ENCODE data around the gene ZNF569.
"Not testable (repeated sequence)": the region's sequence is repeated elsewhere in the genome, so short reads cannot be mapped to it uniquely, and the experiment has no call there.

ZNF569 gene

DNA sequence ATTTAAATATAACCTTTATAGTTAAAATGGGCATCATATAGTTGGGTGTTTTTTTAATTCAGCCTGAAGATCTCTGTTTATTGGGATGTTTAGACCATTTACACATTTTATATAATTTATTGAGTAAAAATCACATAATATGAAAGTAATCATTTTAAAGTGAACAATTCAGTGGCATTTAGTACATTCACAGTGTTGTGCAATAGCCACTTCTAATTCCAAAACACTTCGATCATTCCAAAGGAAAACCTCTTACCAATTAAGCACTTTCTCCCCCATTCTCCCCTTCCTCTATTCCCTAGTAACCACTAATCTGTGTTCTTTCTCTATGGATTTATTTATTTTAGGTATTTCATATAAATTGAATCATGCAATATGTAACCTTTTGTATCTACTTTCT is 66.2 kb downstream of the ZNF569 start:
- DNase-seq (ENCODE audit: low read depth in 2 of 2), result no peak

DNA sequence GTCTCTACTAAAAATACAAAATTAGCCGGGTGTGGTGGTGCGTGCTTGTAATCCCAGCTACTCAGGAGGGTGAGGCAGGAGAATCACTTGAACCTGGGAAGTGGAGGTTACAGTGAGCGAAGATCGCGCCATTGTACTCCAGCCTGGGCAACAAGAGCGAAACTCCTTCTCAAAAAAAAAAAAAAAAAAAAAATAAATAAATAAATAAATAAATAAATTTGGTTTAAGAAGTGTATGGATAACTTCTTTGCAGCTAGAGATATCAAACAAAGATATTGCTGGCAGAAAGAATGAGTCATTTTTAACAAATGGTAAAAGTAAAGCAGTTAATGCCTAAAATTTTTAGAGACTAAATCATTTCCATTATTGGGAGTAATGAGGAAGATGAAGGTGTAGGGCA is 75.8 kb downstream of the ZNF569 start:
- not testable (repeated sequence) for DNase-seq (ENCODE audit: low read depth in 2 of 2)

DNA sequence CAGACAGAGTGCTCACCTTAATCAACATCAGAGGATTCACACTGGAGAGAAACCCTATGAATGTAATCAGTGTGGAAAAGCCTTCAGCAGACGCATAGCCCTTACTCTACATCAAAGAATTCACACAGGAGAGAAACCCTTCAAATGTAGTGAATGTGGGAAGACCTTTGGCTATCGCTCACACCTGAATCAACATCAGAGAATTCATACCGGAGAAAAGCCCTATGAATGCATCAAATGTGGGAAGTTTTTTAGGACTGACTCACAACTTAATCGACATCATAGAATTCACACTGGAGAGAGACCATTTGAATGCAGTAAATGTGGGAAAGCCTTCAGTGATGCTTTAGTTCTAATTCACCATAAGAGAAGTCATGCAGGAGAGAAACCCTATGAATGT is 78.0 kb downstream of the ZNF569 start:
- no peak for DNase-seq (ENCODE audit: low read depth in 2 of 2)

- DNase-seq (ENCODE audit: low read depth in 2 of 2), result peak; percentile 90 to 91
Observed at GRCh38 chr19:37370880-37371661, 96.2 kb downstream of the ZNF569 start, which contains the start of gene ZNF527. TSS of gene ZNF527 (plus strand) at chr19:37371099. CDS start at chr19:37374199, 3,100 bp downstream.

DNA sequence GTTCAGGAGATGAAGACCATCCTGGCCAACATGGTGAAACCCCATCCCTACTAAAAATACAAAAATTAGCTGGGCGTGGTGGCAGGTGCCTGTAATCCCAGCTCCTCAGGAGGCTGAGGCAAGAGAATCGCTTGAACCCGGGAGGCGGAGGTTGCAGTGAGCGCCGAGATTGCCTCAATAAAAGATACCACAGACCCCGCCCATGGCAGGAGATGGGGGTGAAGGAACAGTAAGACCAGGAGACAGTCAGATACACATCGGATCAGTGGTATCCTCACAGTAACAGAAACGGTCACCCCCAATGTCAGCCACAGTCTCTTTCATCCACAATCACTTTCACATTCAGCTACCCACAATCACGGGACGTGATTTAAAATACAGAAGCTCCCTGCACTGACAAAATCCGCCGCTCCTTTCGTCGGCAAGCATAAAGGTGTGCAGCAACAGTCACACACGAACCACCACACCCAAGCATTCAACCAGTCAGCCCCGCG is 96.8 kb downstream of the ZNF569 start:
- not testable (repeated sequence) for DNase-seq (ENCODE audit: low read depth in 2 of 2)

DNA sequence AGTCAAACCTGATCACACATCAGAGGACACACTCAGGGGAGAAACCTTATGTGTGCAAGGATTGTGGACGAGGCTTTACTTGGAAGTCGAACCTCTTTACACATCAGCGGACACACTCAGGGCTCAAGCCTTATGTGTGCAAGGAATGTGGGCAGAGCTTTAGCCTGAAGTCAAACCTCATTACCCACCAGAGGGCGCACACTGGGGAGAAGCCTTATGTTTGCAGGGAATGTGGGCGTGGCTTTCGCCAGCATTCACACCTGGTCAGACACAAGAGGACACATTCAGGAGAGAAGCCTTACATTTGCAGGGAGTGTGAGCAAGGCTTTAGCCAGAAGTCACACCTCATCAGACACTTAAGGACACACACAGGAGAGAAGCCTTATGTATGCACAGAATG is 104.5 kb downstream of the ZNF569 start:
- no peak for DNase-seq (ENCODE audit: low read depth in 2 of 2)

DNA sequence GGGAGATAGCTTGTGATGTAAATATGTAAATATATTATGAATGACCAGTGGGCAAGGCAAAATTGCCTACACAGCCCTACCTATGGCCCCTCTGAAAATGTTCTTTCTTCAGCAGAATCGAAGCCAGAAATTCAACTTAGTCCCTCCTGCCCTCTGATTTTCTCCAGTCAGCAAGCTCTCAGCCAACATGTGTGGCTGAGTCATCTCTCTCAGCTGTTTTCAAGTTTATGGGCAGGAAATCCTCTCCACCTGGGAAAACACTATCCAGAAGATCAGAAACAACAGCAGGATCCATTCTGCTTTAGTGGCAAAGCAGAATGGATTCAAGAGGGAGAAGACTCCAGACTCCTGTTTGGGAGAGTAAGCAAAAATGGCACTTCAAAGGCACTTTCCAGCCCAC is 105.2 kb downstream of the ZNF569 start:
- no peak for DNase-seq (ENCODE audit: low read depth in 2 of 2)
